HUES6 (cell line): ENCODE data around the gene LEPR.
A peak's percentile ranks its signal among the peaks of the same experiment; 100 is the strongest.
"Not testable (repeated sequence)": the region's sequence is repeated elsewhere in the genome, so short reads cannot be mapped to it uniquely, and the experiment has no call there.

Experiments used
- H3K27ac ChIP-seq: 2 replicates; pipeline ENCODE4 v1.7.0; 2013; ENCODE audit warnings: low read depth, mild to moderate bottlenecking, low read length, inconsistent platforms
- H3K27me3 ChIP-seq: 2 replicates; pipeline ENCODE4 v1.6.1; 2013; ENCODE audit warnings: low read length; ENCODE audit not compliant: control insufficient read depth, insufficient read depth
- H3K36me3 ChIP-seq: 2 replicates; pipeline ENCODE4 v1.6.1; 2013; ENCODE audit warnings: low read length; ENCODE audit not compliant: control insufficient read depth, insufficient read depth
- H3K4me1 ChIP-seq: 2 replicates; pipeline ENCODE4 v1.6.1; 2013; ENCODE audit warnings: low read length; ENCODE audit not compliant: control insufficient read depth, insufficient read depth
- H3K4me3 ChIP-seq: 2 replicates; pipeline ENCODE4 v1.5.1; 2013; ENCODE audit warnings: low read depth, low read length
- H3K9ac ChIP-seq: one replicate; pipeline ENCODE4 v1.6.1; 2013; ENCODE audit warnings: mild to moderate bottlenecking, low read length
- H3K9me3 ChIP-seq: 2 replicates; pipeline ENCODE4 v1.6.1; 2013; ENCODE audit warnings: low read depth, low read length; ENCODE audit not compliant: control insufficient read depth, insufficient read depth

Gene LEPR

GRCh38 chr1:65420590-65421350 is at the start of gene LEPR, which contains the start of gene LEPROT:
LEPR (plus strand) TSS chr1:65420668; CDS start chr1:65565566, 144,898 bp downstream.
LEPROT (plus strand) TSS chr1:65420668; CDS start chr1:65420725, 57 bp downstream.
- Histone ChIP-seq H3K27ac (peak within 1 kb of the TSS; percentile 87), H3K4me1 (peaks cover 38% of the 10 kb centered on the region), H3K9ac (peak within 1 kb of the TSS; percentile 98), H3K27me3 (no peaks in the 10 kb centered on the region), H3K36me3 (peaks cover under 1% of the 10 kb centered on the region; the same call in 1 of the 2 replicates), H3K9me3 (no peaks in the 10 kb centered on the region), H3K4me3 (peak within 1 kb of the TSS; percentile 99)

- Histone ChIP-seq H3K4me1 (no peaks in the 10 kb centered on the region), H3K27ac (no peak overlapping the region), H3K9ac (no peak overlapping the region), H3K36me3 (no peaks in the 10 kb centered on the region), H3K27me3 (no peaks in the 10 kb centered on the region), H3K4me3 (no peak overlapping the region), H3K9me3 (no peaks in the 10 kb centered on the region)
Measured at GRCh38 chr1:65371544-65371943, 48.9 kb upstream of the LEPR start.

- H3K9ac ChIP-seq, result no peak overlapping the region
- no peaks in the 10 kb centered on the region for H3K36me3 ChIP-seq
- H3K27ac ChIP-seq, result no peak overlapping the region
- H3K27me3 ChIP-seq, result no peaks in the 10 kb centered on the region
- no peaks in the 10 kb centered on the region for H3K9me3 ChIP-seq
- H3K4me1 ChIP-seq, result no peaks in the 10 kb centered on the region
- no peak overlapping the region for H3K4me3 ChIP-seq
Measured at GRCh38 chr1:65372557-65372956, 47.9 kb upstream of the LEPR start.

- no peaks in the 10 kb centered on the region for H3K27me3 ChIP-seq
- no peak overlapping the region for H3K4me3 ChIP-seq
- H3K4me1 ChIP-seq, result no peaks in the 10 kb centered on the region
- no peak overlapping the region for H3K27ac ChIP-seq
- H3K36me3 ChIP-seq, result no peaks in the 10 kb centered on the region
- no peaks in the 10 kb centered on the region for H3K9me3 ChIP-seq
- no peak overlapping the region for H3K9ac ChIP-seq
Measured at GRCh38 chr1:65377496-65378246, 42.8 kb upstream of the LEPR start.

- no peak overlapping the region for H3K27ac ChIP-seq
- H3K4me1 ChIP-seq, result no peaks in the 10 kb centered on the region
- no peak overlapping the region for H3K9ac ChIP-seq
- H3K36me3 ChIP-seq, result no peaks in the 10 kb centered on the region
- no peaks in the 10 kb centered on the region for H3K9me3 ChIP-seq
- H3K27me3 ChIP-seq, result no peaks in the 10 kb centered on the region
- H3K4me3 ChIP-seq, result no peak overlapping the region
Measured at GRCh38 chr1:65378247-65378946, 42.1 kb upstream of the LEPR start.

GRCh38 chr1:65384426-65384825 is 36.0 kb upstream of the LEPR start:
- not testable (repeated sequence) for H3K4me1 ChIP-seq, H3K4me3 ChIP-seq, H3K9ac ChIP-seq, H3K36me3 ChIP-seq, H3K27ac ChIP-seq, H3K27me3 ChIP-seq
- H3K9me3 ChIP-seq, result peaks cover 14% of the 10 kb centered on the region; the same call in 1 of the 2 replicates

- H3K4me3 ChIP-seq, result no peak overlapping the region
- H3K4me1 ChIP-seq, result peaks cover 14% of the 10 kb centered on the region; the same call in 1 of the 2 replicates
Measured at GRCh38 chr1:65386439-65386838, 34.0 kb upstream of the LEPR start.

GRCh38 chr1:65387821-65388220 is 32.6 kb upstream of the LEPR start:
- peaks cover 14% of the 10 kb centered on the region; the same call in 1 of the 2 replicates for H3K4me1 ChIP-seq
- H3K9ac ChIP-seq, result no peak overlapping the region
- no peak overlapping the region for H3K4me3 ChIP-seq
- H3K9me3 ChIP-seq, result peaks cover 14% of the 10 kb centered on the region; the same call in 1 of the 2 replicates
- H3K27me3 ChIP-seq, result no peaks in the 10 kb centered on the region
- no peak overlapping the region for H3K27ac ChIP-seq
- no peaks in the 10 kb centered on the region for H3K36me3 ChIP-seq

More at GRCh38 chr1:65386439-65386838, 34.0 kb upstream of the LEPR start:
- Histone ChIP-seq H3K27ac (no peak overlapping the region), H3K36me3 (no peaks in the 10 kb centered on the region), H3K27me3 (no peaks in the 10 kb centered on the region), H3K9ac (no peak overlapping the region), H3K9me3 (peaks cover 14% of the 10 kb centered on the region; the same call in 1 of the 2 replicates)

- H3K36me3 ChIP-seq, result no peaks in the 10 kb centered on the region
- H3K4me3 ChIP-seq, result no peak overlapping the region
- H3K9me3 ChIP-seq, result peaks cover 9% of the 10 kb centered on the region; the same call in 1 of the 2 replicates
- H3K4me1 ChIP-seq, result peaks cover 14% of the 10 kb centered on the region; the same call in 1 of the 2 replicates
- H3K27ac ChIP-seq, result no peak overlapping the region
- H3K9ac ChIP-seq, result no peak overlapping the region
- H3K27me3 ChIP-seq, result no peaks in the 10 kb centered on the region
Measured at GRCh38 chr1:65388908-65389695, 31.4 kb upstream of the LEPR start.

GRCh38 chr1:65392497-65392896 is 28.0 kb upstream of the LEPR start:
- peaks cover 24% of the 10 kb centered on the region for H3K4me1 ChIP-seq
- no peaks in the 10 kb centered on the region for H3K36me3 ChIP-seq
- H3K4me3 ChIP-seq, result no peak overlapping the region
- H3K27me3 ChIP-seq, result no peaks in the 10 kb centered on the region
- H3K9ac ChIP-seq, result no peak overlapping the region
- no peak overlapping the region for H3K27ac ChIP-seq
- H3K9me3 ChIP-seq, result no peaks in the 10 kb centered on the region
